OCI-LY7 (cell line): Measurements from ENCODE around the gene CCIN. TPM values are rescaled to one million over a fixed set of nuclear protein-coding genes. Genes with fewer than 3 reads are reported as not detected.
"Not testable (repeated sequence)": the region's sequence is repeated elsewhere in the genome, so short reads cannot be mapped to it uniquely, and the experiment has no call there.

Experiments used
- BruUV-seq: library from RNA; stranded (reverse); fragments of 400-500 nt; replicated peaks from 2 replicates; lab custom pipeline; 2021; lab: Mats Ljungman, UMichigan
- CTCF ChIA-PET: fragments of 300-600 bp; sonication (Branson Sonifier 250); formaldehyde crosslinking; loops from one replicate; lab custom pipeline; 2022; ENCODE audit warnings: antibody characterized with exemption; ENCODE audit not compliant: unreplicated experiment; lab: Charles Lee
- POLR2A ChIA-PET: fragments of 300-600 bp; sonication (Branson Sonifier 250); formaldehyde crosslinking; loops from one replicate; lab custom pipeline; 2022; ENCODE audit warnings: antibody characterized with exemption; lab: Charles Lee
- DNase-seq: peaks from one replicate; pipeline ENCODE4 v3.0.0-alpha.2; 2015; ENCODE audit warnings: low spot score
- H2AFZ ChIP-seq: fragments of 200-600 bp; sonication (generic), shearing (Covaris generic); 2 replicates; pipeline ENCODE4 v1.6.1; 2014; ENCODE audit warnings: mild to moderate bottlenecking, antibody characterized with exemption, low read length, moderate library complexity
- H3K27ac ChIP-seq: fragments of 200-600 bp; sonication (generic); 2 replicates; pipeline ENCODE4 v1.5.1; 2014; ENCODE audit warnings: mixed run types, low read depth, mild to moderate bottlenecking, moderate library complexity, low read length, inconsistent platforms; ENCODE audit not compliant: poor library complexity, severe bottlenecking
- H3K36me3 ChIP-seq: fragments of 200-600 bp; sonication (generic); 2 replicates; pipeline ENCODE4 v1.6.1; 2014; ENCODE audit warnings: mild to moderate bottlenecking, antibody characterized with exemption, low read length, moderate library complexity, mixed read lengths; ENCODE audit not compliant: insufficient read depth
- H3K4me1 ChIP-seq: fragments of 200-600 bp; sonication (generic); 2 replicates; pipeline ENCODE4 v1.5.1; 2014; ENCODE audit warnings: mild to moderate bottlenecking, low read length; ENCODE audit not compliant: insufficient read depth, poor library complexity, severe bottlenecking
- H3K4me2 ChIP-seq: fragments of 200-600 bp; sonication (generic); 2 replicates; pipeline ENCODE4 v1.6.1; 2014; ENCODE audit warnings: mild to moderate bottlenecking, low read length
- H3K4me3 ChIP-seq: fragments of 200-600 bp; sonication (generic); 2 replicates; pipeline ENCODE4 v1.5.1; 2014; ENCODE audit warnings: mild to moderate bottlenecking, low read depth, low read length; ENCODE audit not compliant: poor library complexity, severe bottlenecking
- H3K79me2 ChIP-seq: fragments of 200-600 bp; sonication (generic); 2 replicates; pipeline ENCODE4 v1.6.1; 2016; ENCODE audit warnings: low read depth, mild to moderate bottlenecking, low read length, moderate library complexity, mixed read lengths; ENCODE audit not compliant: insufficient read depth
- H3K9me2 ChIP-seq: fragments of 200-600 bp; sonication (generic); 2 replicates; pipeline ENCODE4 v1.6.1; 2016; ENCODE audit warnings: mild to moderate bottlenecking, low read length, mixed read lengths; ENCODE audit not compliant: insufficient read depth
- H3K9me3 ChIP-seq: fragments of 200-600 bp; sonication (generic); 2 replicates; pipeline ENCODE4 v1.6.1; 2014; ENCODE audit warnings: mild to moderate bottlenecking, mixed run types, low read length, mixed read lengths
- H4K20me1 ChIP-seq: fragments of 200-600 bp; sonication (generic); 2 replicates; pipeline ENCODE4 v1.6.1; 2014; ENCODE audit warnings: mild to moderate bottlenecking, antibody characterized with exemption, low read length, moderate library complexity, mixed read lengths; ENCODE audit not compliant: insufficient read depth
- EZH2phosphoT487 ChIP-seq: fragments of 200-600 bp; sonication (generic); IDR thresholded peaks from 2 replicates; pipeline ENCODE4 v1.6.1; 2018; ENCODE audit warnings: low read depth, borderline replicate concordance, mild to moderate bottlenecking, mixed run types, antibody characterized with exemption, low read length, moderate library complexity, mixed read lengths
- intact Hi-C: fragments of 100-400 bp; cut with micrococcal nuclease; formaldehyde crosslinking; loops from one replicate; pipeline ENCODE4 v1.10.0; 2022; ENCODE audit not compliant: unreplicated experiment
- total RNA-seq, 2 experiments: library from RNA; depleted of rRNA in 1 of 2; stranded (reverse); fragments of >200 nt in 1 of 2; shearing (Covaris generic) in 1 of 2; gene quantifications; 2 replicates each; pipeline ENCODE4 v1.2.3, GENCODE V29; 2014 to 2022
- TF ChIP-seq, protein P1 (sequence below): fragments of 200-600 bp; sonication (generic); conservative IDR thresholded peaks from 2 replicates; pipeline ENCODE4 v1.5.1; 2014; ENCODE audit warnings: mild to moderate bottlenecking, antibody characterized with exemption, low read length, moderate library complexity, mixed read lengths

Gene CCIN
- total RNA-seq, 2 experiments from 2014 or later, result not detected

DNA sequence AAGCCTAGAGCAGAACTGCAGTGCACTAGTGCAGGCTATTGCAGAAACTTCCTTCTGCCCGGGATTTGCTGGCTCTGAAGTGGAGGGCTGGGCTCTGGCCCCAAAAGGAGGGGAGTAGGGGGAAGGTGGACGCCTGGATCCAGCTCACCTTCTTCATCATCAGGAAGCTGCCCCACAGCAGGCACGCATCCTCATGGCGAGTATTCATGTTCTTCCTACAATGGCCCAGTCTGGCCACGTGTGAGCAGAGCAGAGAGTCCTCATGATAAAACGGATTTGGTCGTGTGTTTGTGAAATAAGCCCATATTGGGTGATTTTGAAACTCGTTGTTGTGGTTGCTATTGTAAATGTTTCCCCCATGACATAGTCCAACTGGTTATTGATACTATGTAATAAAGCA, 40.8 kb upstream of the CCIN start:
- H3K79me2 ChIP-seq, result no peaks in the 10 kb centered on the region; the same call in 1 of the 2 replicates
- H3K27ac ChIP-seq, result no peak overlapping the region
- H2AFZ ChIP-seq, result 0 out of 2 replicates have a peak overlapping the region, but pooled peaks have one; percentile 30
- intact Hi-C loops, result no loop called here
- CTCF ChIA-PET, result interaction anchor here (0.8 kb wide), 1 partner anchor 25 kb away, joined by 3 read pairs; no protein-coding TSS in a partner anchor
- no peak overlapping the region for H3K4me3 ChIP-seq
- no peaks in the 10 kb centered on the region for H4K20me1 ChIP-seq
- H3K4me1 ChIP-seq, result peaks cover 4% of the 10 kb centered on the region
- DNase-seq, result no peak
- H3K4me2 ChIP-seq, result no peak overlapping the region
- H3K9me3 ChIP-seq, result no peaks in the 10 kb centered on the region
- POLR2A ChIA-PET, result interaction anchor here (0.6 kb wide), 1 partner anchor 17 kb away, joined by 3 read pairs; no protein-coding TSS in a partner anchor
- no peaks in the 10 kb centered on the region for H3K9me2 ChIP-seq
- BruUV-seq, result no TSS peak
- TF ChIP-seq, protein P1, sequence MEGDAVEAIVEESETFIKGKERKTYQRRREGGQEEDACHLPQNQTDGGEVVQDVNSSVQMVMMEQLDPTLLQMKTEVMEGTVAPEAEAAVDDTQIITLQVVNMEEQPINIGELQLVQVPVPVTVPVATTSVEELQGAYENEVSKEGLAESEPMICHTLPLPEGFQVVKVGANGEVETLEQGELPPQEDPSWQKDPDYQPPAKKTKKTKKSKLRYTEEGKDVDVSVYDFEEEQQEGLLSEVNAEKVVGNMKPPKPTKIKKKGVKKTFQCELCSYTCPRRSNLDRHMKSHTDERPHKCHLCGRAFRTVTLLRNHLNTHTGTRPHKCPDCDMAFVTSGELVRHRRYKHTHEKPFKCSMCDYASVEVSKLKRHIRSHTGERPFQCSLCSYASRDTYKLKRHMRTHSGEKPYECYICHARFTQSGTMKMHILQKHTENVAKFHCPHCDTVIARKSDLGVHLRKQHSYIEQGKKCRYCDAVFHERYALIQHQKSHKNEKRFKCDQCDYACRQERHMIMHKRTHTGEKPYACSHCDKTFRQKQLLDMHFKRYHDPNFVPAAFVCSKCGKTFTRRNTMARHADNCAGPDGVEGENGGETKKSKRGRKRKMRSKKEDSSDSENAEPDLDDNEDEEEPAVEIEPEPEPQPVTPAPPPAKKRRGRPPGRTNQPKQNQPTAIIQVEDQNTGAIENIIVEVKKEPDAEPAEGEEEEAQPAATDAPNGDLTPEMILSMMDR, result no peak
- TF ChIP-seq EZH2phosphoT487, result no peak
- H3K36me3 ChIP-seq, result no peaks in the 10 kb centered on the region

DNA sequence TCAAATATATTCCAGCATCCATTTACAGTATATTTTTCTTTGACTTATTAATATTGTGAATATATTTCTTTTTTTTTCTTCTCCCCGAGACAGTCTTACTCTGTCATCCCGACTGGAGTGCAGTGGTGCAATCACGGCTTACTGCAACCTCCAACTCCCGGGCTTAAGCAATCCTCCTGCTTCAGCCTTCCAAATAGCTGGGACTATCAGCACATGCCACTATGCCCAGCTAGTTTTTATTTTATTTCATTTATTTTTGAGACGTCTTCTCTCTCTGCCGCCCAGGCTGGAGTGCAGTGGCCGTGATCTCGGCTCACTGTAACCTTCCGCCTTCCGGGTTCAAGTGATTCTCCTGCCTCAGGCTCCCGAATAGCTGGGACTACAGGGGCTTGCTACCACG, 40.0 kb upstream of the CCIN start:
- no peak overlapping the region for H3K4me3 ChIP-seq
- no peak for DNase-seq
- no peak for TF ChIP-seq EZH2phosphoT487
- TF ChIP-seq, protein P1, result no peak
- no peaks in the 10 kb centered on the region for H4K20me1 ChIP-seq
- intact Hi-C loops, result no loop called here
- H3K27ac ChIP-seq, result no peak overlapping the region
- ChIA-PET POLR2A (interaction anchor here (1.5 kb wide), 1 partner anchor 10 kb away, joined by 4 read pairs; no protein-coding TSS in a partner anchor), CTCF (no interaction called here)
- no peaks in the 10 kb centered on the region for H3K79me2 ChIP-seq
- H3K36me3 ChIP-seq, result no peaks in the 10 kb centered on the region
- no peaks in the 10 kb centered on the region for H3K9me3 ChIP-seq
- BruUV-seq, result no TSS peak
- no peak overlapping the region for H3K4me2 ChIP-seq
- H2AFZ ChIP-seq, result no peak overlapping the region
- H3K4me1 ChIP-seq, result peaks cover 4% of the 10 kb centered on the region
- no peaks in the 10 kb centered on the region for H3K9me2 ChIP-seq

DNA sequence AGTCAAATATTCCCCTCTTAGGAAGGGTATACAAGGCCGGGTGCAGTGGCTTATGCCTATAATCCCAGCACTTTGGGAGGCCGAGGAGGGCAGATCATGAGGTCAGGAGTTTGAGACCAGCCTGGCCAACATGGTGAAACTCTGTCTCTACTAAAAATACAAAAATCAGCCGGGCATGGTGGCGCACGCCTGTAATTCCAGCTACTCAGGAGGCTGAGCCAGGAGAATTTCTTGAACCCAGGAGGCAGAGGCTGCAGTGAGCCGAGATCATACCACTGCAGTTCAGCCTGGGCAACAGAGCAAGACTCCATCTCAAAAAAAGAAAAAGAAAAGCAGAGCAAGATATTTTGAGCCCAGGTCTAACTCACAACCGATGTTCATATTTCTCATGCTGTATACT, 37.5 kb upstream of the CCIN start:
- H2AFZ ChIP-seq, H3K9me2 ChIP-seq, H3K4me3 ChIP-seq, H3K27ac ChIP-seq, H3K79me2 ChIP-seq, H3K4me1 ChIP-seq, H3K4me2 ChIP-seq, H3K9me3 ChIP-seq, H3K36me3 ChIP-seq, BruUV-seq, DNase-seq, CTCF ChIA-PET, H4K20me1 ChIP-seq: not testable (repeated sequence)
- POLR2A ChIA-PET, result interaction anchor here (0.8 kb wide), 1 partner anchor 27 kb away, joined by 4 read pairs; no protein-coding TSS in a partner anchor
- intact Hi-C loops, result loop anchor here (2.0 kb wide), 1 partner anchor 35 kb away; no protein-coding TSS in a partner anchor
